Panc1 (cell line): ENCODE measurements around the gene TMEM131. TPM values are rescaled to one million over a fixed set of nuclear protein-coding genes. Genes with fewer than 3 reads are reported as not detected.

Experiments used
- ATAC-seq: fragments of 200-7000 bp; cut with Tn5 transposase; 2 replicates; pipeline ENCODE4 v1.9.1; 2020; ENCODE audit warnings: mild to moderate bottlenecking, moderate library complexity
- BruUV-seq: library from RNA; stranded (reverse); fragments of 400-500 nt; replicated peaks from 2 replicates; lab custom pipeline; 2021; lab: Mats Ljungman, UMichigan
- CTCF ChIA-PET: fragments of 300-600 bp; sonication (Branson Sonifier 250); formaldehyde crosslinking; loops from one replicate; lab custom pipeline; 2022; ENCODE audit warnings: antibody characterized with exemption; lab: Charles Lee
- POLR2A ChIA-PET: fragments of 300-600 bp; sonication (Branson Sonifier 250); formaldehyde crosslinking; loops from one replicate; lab custom pipeline; 2022; ENCODE audit warnings: antibody characterized with exemption; lab: Charles Lee
- DNase-seq: peaks from one replicate; pipeline ENCODE4 v3.0.0-alpha.2; 2010; ENCODE audit warnings: low read depth, low spot score
- H3K27ac ChIP-seq: 2 replicates; pipeline ENCODE4 v1.5.1; 2011; ENCODE audit warnings: mild to moderate bottlenecking, low read length, inconsistent platforms
- H3K27me3 ChIP-seq: fragments of 200-500 bp; sonication (Bioruptor generic); 2 replicates; pipeline ENCODE4 v1.6.0; 2014; ENCODE audit warnings: low read length, inconsistent platforms; ENCODE audit not compliant: control insufficient read depth, insufficient read depth
- H3K36me3 ChIP-seq: fragments of 200-500 bp; sonication (Bioruptor generic); 2 replicates; pipeline ENCODE4 v1.5.1; 2014; ENCODE audit warnings: inconsistent platforms, mild to moderate bottlenecking, low read length, moderate library complexity; ENCODE audit not compliant: control insufficient read depth, insufficient read depth
- H3K4me1 ChIP-seq: 2 replicates; pipeline ENCODE4 v1.5.1; 2011; ENCODE audit warnings: inconsistent platforms, mild to moderate bottlenecking, low read length, moderate library complexity; ENCODE audit not compliant: control insufficient read depth, insufficient read depth
- H3K4me3 ChIP-seq, 2 experiments: 2 replicates each; pipeline ENCODE4 v1.5.1; 2011 to 2012; ENCODE audit warnings: low read depth in 2 of 2, low read length in 2 of 2, mild to moderate bottlenecking in 2 of 2, inconsistent platforms in 1 of 2, moderate library complexity in 1 of 2
- H3K9me3 ChIP-seq: fragments of 200-500 bp; sonication (Bioruptor generic); 2 replicates; pipeline ENCODE4 v1.5.1; 2014; ENCODE audit warnings: low read depth, mild to moderate bottlenecking, inconsistent platforms, low read length, moderate library complexity; ENCODE audit not compliant: control insufficient read depth, insufficient read depth
- POLR2AphosphoS5 ChIP-seq: IDR thresholded peaks from 2 replicates; pipeline ENCODE4 v1.6.1; 2012; ENCODE audit warnings: mild to moderate bottlenecking, low read depth, low read length, moderate library complexity
- REST ChIP-seq, 2 experiments: IDR thresholded peaks; 2 replicates each; pipeline ENCODE4 v1.6.1; 2011 to 2012; ENCODE audit warnings: low read depth in 2 of 2, control low read depth in 1 of 2, low read length in 1 of 2, mild to moderate bottlenecking in 1 of 2, moderate library complexity in 1 of 2; ENCODE audit not compliant: insufficient read depth in 1 of 2
- SIN3A ChIP-seq: IDR thresholded peaks from 2 replicates; pipeline ENCODE4 v1.6.1; 2012; ENCODE audit warnings: low read depth, mild to moderate bottlenecking, low read length, moderate library complexity, borderline replicate concordance; ENCODE audit not compliant: insufficient read depth
- TCF7L2 ChIP-seq: IDR thresholded peaks from 2 replicates; pipeline ENCODE4 v1.6.1; 2011; ENCODE audit warnings: mild to moderate bottlenecking, low read depth, low read length, inconsistent platforms
- in situ Hi-C: cut with HindIII; loops from 2 replicates; pipeline ENCODE4 v1.10.0; 2016; ENCODE audit warnings: low sequenced_read_pairs, low pct_unique_long_range_greater_than_20kb
- intact Hi-C: fragments of 100-400 bp; cut with micrococcal nuclease; formaldehyde crosslinking; loops from one replicate; pipeline ENCODE4 v1.10.0; 2022; ENCODE audit not compliant: unreplicated experiment
- total RNA-seq: library from RNA; stranded (reverse); gene quantifications from one replicate; pipeline ENCODE4 v1.2.1, GENCODE V29; 2021; ENCODE audit not compliant: unreplicated experiment
- TF ChIP-seq, protein P1 (sequence below): fragments of 450-650 bp; IDR thresholded peaks from 2 replicates; pipeline ENCODE4 v1.5.1; 2017; ENCODE audit warnings: mild to moderate bottlenecking

TMEM131 gene
- total RNA-seq, 1 experiment from 2014 or later = 43.4 TPM

DNA sequence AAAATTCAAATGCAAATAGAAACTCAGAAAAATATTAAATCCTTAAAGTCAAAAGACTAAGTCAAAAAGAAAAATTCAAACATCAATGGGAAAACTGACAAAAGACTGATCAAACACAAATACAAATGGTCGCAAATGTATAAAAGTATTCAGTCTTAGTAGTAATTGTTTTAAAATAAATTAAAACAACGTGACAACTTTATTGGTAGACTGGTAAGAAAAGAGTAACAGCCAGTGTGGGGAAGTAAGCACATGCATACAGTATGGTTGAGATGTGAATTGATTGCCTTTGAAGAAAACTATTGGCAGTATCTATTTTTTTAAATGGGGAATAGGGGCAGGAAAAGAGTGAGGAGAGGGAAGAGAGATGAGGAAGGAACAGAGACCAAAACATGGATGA, 9.8 kb downstream of the TMEM131 start:
- peaks cover 2% of the 10 kb centered on the region; the same call in 1 of the 2 replicates for H3K9me3 ChIP-seq

DNA sequence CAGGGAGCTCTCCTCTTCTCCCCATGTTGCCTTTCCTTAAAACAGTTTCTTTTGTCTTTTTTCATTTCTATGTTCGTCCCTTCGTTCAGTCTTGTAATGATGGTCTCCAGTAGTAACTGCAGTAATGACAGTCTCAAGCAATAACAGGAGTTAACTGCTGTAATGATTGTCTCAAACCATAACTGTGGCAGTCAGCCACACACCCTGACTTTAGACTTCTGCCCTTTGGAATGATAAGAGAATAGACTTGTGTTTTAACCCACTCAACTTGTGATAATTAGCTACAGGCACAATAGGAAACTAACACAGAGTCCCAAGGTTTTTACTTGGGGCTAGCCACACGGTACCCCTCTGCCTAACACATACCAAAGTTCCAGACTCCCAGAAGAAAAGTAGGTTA, 12.1 kb downstream of the TMEM131 start:
- no peak for TF ChIP-seq SIN3A
- no peak for TF ChIP-seq POLR2AphosphoS5
- TF ChIP-seq REST (IDR thresholded peaks at IDR 0.05; ENCODE audit: insufficient read depth in 1 of 2, low read depth in 2 of 2, low read length in 1 of 2) = no peak
- TF ChIP-seq TCF7L2 = no peak
- TF ChIP-seq, protein P1, sequence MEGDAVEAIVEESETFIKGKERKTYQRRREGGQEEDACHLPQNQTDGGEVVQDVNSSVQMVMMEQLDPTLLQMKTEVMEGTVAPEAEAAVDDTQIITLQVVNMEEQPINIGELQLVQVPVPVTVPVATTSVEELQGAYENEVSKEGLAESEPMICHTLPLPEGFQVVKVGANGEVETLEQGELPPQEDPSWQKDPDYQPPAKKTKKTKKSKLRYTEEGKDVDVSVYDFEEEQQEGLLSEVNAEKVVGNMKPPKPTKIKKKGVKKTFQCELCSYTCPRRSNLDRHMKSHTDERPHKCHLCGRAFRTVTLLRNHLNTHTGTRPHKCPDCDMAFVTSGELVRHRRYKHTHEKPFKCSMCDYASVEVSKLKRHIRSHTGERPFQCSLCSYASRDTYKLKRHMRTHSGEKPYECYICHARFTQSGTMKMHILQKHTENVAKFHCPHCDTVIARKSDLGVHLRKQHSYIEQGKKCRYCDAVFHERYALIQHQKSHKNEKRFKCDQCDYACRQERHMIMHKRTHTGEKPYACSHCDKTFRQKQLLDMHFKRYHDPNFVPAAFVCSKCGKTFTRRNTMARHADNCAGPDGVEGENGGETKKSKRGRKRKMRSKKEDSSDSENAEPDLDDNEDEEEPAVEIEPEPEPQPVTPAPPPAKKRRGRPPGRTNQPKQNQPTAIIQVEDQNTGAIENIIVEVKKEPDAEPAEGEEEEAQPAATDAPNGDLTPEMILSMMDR = no peak
- ATAC-seq (no peak), DNase-seq (no peak)
- no peaks in the 10 kb centered on the region for H3K4me1 ChIP-seq
- ChIA-PET CTCF (no interaction called here), POLR2A (no interaction called here)
- no TSS peak for BruUV-seq
- in situ Hi-C loops (no loop called here), intact Hi-C loops (no loop called here)
- H3K27ac ChIP-seq = no peak overlapping the region
- peaks cover 11% of the 10 kb centered on the region; the same call in 1 of the 2 replicates for H3K9me3 ChIP-seq
- H3K36me3 ChIP-seq = no peaks in the 10 kb centered on the region
- no peaks in the 10 kb centered on the region for H3K27me3 ChIP-seq
- no peak overlapping the region for H3K4me3 ChIP-seq

More for the DNA sequence above, 9.8 kb downstream of the TMEM131 start:
- no peak for DNase-seq
- no peaks in the 10 kb centered on the region for H3K27me3 ChIP-seq
- in situ Hi-C loops (no loop called here), intact Hi-C loops (no loop called here)
- ChIA-PET CTCF (no interaction called here), POLR2A (no interaction called here)
- ATAC-seq = no peak
- TF ChIP-seq SIN3A = no peak
- peaks cover under 1% of the 10 kb centered on the region for H3K4me1 ChIP-seq
- no TSS peak for BruUV-seq
- no peak overlapping the region for H3K4me3 ChIP-seq
- H3K36me3 ChIP-seq = no peaks in the 10 kb centered on the region
- no peak overlapping the region for H3K27ac ChIP-seq

- H3K27ac ChIP-seq = no peak overlapping the region
- ChIA-PET CTCF (no interaction called here), POLR2A (no interaction called here)
- no peaks in the 10 kb centered on the region for H3K4me1 ChIP-seq
- in situ Hi-C loops (no loop called here), intact Hi-C loops (no loop called here)
- H3K36me3 ChIP-seq = no peaks in the 10 kb centered on the region
- no peak for TF ChIP-seq REST (IDR thresholded peaks at IDR 0.05; ENCODE audit: insufficient read depth in 1 of 2, low read depth in 2 of 2, low read length in 1 of 2)
- TF ChIP-seq, protein P1 = no peak
- TF ChIP-seq SIN3A = no peak
- TF ChIP-seq POLR2AphosphoS5 = no peak
- no peak for TF ChIP-seq TCF7L2
- ATAC-seq = no peak
- no TSS peak for BruUV-seq
- no peak overlapping the region for H3K4me3 ChIP-seq
- no peak for DNase-seq
- H3K9me3 ChIP-seq = peaks cover 12% of the 10 kb centered on the region; the same call in 1 of the 2 replicates
- H3K27me3 ChIP-seq = no peaks in the 10 kb centered on the region
Observed at GRCh38 chr2:97983134-97983533, 12.6 kb downstream of the TMEM131 start.
